Fibroblast of skin of left quadriceps (primary cell): ENCODE measurements around the gene PWWP3B.
"Not testable (repeated sequence)": the region's sequence is repeated elsewhere in the genome, so short reads cannot be mapped to it uniquely, and the experiment has no call there.

Experiments
- DNase-seq, 2 experiments: peaks; one replicate each; pipeline ENCODE4 v3.0.0-alpha.2; 2013; ENCODE audit warnings: low read depth in 2 of 2

PWWP3B gene

DNA sequence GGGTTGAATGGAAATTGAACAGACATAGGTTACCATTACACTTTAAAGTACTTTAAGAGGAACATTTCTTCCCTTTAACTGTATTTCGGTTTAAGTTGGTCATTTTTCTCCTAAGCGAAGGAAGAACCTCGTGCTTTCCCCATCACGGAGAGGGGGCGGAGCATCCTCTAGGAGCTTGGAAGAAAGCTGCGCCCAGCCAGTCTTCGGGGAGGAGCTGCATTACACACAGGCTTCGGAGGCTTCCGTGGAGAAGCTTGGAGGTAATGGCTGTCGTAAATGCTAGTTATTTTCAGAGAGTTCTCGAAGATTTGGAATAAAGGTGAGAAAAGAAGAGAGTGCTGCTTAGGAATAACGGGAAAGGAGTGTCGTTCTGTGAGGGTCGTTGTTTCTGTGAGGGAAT lies at the start of gene PWWP3B:
Gene PWWP3B (plus strand): TSS at position 199 of the 400 bp plus-strand sequence. CDS start 37,128 bp downstream, outside the sequence.
- no peak for DNase-seq

DNA sequence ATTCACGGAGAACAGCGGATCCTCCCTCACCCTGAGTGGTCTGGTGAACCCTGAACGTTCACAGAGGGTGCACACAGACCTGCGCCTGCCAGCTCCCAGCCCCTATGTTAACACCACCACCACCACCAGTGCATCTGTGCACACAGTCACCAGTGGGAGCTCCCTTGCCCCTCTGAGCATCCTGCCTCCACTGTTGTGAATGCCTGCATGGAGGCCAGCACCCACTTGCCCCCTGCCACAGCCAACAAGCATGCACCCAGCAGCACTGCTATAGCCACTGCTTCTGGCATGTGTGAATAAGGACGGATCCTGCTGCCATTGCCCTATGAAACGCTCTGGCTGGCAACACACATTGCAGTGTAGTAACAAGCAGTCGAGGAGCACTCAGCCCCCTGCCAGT lies 29.1 kb upstream of the PWWP3B start:
- no peak for DNase-seq

DNA sequence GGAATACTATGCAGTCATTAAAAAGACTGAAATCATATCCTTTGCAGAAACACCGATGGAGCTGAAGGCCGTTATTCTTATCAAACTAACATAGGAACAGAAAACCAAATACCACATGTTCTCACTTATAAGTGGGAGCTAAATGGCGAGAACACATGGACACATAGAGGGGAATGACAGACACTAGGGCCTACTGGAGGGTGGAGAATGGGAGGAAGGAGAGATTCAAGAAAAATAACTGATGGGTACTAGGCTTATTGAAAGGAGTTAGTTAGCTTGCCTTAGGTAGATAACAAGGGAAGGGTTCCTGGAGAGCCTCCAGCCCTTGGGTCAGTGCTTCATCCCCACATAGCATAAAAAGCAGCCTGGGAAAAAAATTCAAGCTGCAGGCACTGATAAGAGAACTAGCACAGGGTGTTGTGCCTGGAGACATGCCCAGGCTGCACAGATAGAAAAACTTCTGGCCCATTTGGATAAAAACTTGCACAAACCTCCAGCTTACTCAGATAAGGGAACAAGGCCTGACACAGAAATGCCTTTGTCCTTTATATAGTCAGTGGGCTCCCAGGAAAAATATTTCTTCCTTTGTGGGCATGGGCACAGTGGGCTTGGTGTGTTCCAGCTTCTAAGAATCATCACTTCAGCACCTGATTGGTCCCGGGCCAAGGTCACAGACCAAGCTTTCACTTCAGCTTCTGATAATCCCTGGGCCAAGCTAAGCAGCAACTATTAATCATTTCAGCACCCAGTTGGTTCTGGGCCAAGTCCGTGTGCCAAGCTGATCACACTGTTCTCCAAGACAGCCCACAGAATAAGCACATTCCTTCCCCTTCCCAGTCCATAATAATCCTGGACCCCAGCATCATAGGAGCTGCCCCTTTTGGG lies 23.1 kb upstream of the PWWP3B start:
- no peak for DNase-seq

DNA sequence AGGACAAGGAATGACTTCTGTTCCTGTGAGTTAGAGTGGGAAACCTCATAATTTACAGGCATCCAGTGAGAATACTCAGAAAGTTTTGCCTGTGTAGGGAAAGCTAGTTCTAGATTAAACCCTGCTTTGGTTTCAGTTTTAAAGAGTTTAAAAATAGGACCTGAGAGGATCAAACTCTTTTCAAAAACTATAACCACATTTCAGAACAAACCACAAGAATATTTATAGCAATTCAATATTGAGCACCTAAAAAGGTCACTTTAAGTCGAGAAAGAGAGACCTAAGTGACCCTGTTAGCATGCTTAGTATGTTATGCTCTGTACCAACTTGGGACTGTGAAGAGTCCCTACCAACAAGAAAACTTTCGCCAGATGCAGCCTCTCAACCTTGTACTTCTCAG lies 17.4 kb upstream of the PWWP3B start:
- DNase-seq, result no peak

DNA sequence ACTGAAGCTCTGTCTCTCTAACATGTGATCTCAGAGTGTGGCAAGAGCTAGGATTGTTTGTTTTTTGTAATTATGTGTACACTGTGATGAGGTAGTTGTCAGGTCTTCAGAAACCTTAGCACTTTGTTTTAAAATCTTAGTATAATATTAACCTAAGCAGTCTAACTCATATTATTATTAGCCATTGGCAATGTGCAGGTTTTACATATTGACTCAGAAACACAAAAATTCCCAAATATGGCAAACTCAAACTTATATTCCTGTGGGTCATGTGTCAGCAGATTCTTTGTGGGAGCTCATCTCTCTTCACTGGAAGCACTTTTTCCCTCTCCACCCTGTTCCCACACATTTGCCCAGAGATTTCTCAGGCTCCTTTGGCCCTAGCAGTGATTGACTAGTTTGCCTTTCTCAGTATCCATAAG lies 8.2 kb upstream of the PWWP3B start:
- DNase-seq, result no peak

DNA sequence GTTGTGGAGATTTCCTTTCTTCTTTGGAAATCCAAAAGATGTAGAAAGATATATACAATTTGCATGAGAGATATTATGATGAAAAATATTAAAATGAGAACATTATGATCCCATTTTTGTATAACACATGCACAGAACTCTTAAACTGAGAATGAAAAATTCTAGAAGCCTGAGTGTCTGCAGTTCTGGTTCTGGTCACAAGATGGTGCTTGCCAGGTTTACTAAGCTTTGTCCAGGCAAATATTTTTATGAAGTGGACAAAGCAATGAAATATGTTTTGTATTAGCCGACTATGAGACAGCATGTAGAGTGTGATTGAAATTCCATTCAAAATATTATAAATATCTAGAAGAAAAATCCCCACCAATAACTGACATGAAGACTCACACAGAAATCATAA lies 2.2 kb downstream of the PWWP3B start:
- no peak for DNase-seq

DNA sequence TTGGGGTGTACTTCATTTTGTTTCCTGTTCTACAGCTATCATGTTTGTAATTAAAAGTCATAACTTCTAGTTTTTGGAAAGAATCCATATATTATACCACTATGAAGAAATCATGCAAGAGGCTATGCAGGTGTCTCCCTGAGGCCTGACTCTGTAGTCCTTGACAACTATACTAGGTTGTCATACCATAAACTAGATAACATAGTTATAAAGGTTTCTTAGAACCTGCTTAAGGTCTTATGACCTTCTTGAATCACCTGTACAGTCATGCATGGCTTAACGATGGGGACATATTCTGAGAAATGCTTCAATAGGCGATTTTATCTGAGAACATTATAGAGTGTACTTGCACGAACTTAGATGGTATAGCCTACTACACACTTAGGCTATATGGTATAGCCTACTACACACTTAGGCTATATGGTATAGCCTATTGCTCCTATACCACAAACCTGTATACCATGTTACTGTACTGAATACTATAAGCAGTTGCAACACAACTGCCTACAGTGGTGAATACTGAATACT lies 3.3 kb downstream of the PWWP3B start:
- no peak for DNase-seq

DNA sequence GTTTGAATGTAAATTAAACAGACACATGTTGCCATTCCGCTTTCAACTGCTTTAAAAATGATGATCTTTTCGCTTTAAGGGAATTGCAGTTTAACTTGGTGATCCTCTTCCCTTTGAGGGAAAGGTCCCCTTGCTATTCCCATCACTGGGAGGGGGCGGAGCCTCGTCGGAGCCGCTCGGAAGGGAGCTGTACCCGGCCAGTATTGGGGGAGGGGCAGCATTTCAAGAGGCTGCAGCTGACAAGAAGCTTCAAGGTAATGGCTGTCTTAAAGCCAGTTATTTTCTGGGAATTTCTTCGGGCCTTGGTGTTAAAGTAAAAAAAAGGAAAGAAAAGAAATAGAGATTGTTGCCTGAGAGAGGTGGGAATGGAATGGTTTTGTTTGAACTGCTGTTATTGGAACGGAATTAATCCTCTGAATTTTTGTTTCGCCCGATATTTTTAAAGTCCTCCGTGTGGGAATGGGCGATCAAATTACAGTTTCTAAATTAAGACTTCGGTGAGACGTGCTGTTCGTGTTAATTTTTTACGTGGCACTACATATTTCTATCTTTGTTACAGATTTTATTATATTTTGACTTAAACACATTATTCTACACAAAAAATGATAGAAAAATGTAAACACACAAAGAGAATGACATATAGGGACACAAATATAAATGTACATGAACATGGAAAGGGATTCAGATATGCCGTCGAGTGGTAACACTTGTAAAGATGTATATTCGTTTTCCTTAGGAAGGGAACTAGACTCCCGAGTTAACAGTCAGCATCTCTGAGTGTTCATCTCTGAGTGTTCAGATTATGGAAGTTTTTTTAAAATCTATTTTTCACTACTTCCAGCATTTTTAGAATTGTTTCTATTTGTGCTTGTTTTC lies 9.2 kb downstream of the PWWP3B start:
- no peak for DNase-seq

DNA sequence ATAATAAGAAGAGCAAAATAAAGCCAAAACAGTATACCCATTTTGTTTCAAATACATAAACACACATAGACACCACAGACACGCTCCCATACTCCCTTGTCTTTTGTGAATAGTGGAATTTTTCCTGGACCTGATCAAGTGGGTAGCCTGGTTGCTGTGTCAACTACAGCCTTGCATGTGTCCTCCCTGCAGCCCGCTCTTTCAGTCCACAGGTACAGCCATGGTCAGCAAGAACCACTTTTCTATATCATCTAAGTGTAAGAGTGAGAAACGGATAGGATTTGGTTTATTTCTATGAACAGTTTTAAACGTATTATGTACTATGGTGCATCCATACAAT lies 9.8 kb downstream of the PWWP3B start:
- no peak for DNase-seq

DNA sequence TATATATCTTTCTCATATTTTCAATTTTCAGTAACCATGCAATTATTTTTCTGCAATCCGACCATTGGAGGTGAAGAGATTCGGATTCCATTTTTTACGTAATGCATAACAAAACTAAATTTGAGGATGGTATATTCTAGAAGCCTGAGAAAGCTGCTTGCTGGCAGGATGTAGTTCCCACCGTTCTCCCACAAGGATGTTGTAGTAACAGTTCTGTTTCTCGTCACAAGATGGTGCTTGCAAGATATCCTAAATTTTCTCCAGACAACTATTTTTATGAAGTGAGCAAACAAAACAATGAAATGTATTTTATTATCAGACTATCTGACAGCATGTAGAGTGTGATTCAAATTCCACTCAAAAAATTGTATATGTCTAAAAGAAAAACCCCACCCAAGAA lies 10.7 kb downstream of the PWWP3B start:
- no peak for DNase-seq

DNA sequence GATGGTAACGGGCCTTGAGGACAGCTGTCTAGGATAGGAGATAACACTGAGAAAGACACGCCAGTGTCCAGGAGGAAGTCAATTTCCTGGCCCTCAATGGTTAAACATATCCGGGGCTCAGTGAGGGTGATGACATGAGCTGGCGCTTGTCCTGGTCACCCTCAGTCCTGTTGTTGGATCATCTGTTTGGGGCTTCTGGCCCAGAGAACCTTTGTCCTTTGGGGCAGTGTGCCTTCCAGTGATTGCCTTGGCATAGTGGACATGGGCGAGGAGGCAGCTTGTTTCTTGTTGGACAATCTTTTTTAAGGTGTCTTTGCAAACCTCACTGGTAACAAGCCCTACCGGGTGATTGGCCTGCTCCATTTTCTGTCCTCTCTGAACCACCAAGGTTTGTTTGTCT lies 15.6 kb downstream of the PWWP3B start:
- not testable (repeated sequence) for DNase-seq

DNA sequence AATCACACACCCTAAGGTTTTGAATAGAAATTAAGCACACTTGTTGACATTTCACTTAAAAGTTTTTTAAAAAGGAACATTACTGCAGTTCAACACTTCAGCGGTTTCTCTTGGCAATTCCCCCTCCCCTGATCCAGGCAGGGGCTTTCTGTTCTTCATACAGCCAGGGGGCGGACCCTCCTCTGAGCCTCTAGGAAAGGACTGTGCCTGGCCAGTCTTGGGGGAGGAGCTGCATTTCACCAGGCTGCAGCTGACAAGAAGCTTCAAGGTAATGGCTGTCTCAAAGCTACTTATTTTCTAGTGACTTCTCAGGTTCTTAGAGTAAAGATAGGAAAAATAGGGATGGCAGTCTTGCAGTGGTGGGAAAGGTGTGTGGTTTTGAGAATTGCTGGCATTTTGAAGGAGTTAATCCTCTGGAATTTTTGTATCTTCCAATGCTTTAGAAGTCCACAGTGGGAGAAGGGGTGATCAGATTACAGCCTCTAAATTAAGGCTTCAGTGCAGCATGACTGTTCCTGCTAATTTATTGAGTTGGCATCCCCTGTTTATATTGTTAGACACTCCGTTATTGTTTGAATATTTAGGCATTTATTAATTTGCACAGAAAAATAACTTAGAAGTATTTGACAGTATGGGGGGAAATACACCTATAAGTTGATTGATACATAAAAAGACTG lies 33.5 kb downstream of the PWWP3B start:
- DNase-seq, result no peak

DNA sequence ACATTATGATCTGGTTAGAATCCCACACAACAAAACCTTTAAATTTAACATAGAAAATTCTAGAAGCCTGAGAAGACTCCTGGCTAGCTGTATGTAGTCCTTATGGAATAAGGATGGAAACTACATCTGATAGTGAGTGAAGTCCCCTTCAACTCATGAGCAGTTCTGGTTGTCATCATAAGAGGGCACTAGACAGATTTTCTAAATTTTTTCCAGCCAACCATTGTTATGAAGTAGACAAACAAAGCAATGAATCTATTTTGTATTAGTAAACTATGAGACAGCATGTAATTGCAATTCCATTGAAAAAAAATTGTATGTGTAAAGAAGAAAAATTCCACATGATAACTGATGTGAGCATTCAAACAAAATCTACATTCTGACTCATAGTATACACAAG lies 35.2 kb downstream of the PWWP3B start:
- DNase-seq, result no peak

DNA sequence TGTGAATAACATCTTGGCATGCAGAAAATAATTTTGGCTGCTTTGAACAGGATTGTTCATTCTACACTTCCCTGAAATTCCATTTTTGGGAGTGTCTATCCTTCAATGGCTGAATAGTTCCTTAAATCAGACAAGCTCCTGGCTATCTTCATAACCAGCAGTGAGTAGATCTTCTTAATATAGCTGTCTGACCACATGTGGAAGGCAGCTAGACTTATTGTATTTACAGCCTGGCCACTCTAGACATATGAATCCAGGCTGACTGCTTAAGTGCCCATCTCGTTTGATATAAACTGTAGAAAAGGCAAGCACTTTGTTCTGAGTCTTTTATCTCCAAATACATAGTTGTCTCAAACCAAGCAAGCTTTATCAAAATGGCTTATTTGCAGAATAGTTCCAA lies 40.0 kb downstream of the PWWP3B start:
- no peak for DNase-seq
